ENCODE measurements around the gene RAB6B.

RAB6B gene

GRCh38 chr3:133854264-133855001, 41.2 kb downstream of the RAB6B start:
- TF ChIP-seq, protein P1, sequence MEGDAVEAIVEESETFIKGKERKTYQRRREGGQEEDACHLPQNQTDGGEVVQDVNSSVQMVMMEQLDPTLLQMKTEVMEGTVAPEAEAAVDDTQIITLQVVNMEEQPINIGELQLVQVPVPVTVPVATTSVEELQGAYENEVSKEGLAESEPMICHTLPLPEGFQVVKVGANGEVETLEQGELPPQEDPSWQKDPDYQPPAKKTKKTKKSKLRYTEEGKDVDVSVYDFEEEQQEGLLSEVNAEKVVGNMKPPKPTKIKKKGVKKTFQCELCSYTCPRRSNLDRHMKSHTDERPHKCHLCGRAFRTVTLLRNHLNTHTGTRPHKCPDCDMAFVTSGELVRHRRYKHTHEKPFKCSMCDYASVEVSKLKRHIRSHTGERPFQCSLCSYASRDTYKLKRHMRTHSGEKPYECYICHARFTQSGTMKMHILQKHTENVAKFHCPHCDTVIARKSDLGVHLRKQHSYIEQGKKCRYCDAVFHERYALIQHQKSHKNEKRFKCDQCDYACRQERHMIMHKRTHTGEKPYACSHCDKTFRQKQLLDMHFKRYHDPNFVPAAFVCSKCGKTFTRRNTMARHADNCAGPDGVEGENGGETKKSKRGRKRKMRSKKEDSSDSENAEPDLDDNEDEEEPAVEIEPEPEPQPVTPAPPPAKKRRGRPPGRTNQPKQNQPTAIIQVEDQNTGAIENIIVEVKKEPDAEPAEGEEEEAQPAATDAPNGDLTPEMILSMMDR (conservative IDR thresholded peaks at IDR 0.05; ENCODE audit: low read depth, low read length) = no peak
- H3K4me3 ChIP-seq (ENCODE audit: low read length) = no peak overlapping the region
- no peak for DNase-seq (ENCODE audit: low read depth)

DNA sequence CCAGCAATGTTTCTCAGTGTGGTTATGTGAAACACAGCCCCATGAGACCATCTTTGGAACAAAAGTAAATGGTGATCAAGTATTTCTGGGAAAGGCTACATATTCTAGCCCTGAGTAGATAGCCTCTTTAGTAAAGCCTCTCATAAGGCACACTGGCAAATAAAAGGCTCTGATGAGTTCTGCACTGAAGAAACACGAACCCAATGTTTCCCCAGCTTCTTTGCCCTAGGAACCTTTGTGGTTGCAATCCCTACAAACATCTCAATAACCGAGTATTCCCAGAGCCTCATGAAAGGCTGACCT, 41.8 kb downstream of the RAB6B start:
- no peak overlapping the region for H3K4me3 ChIP-seq (ENCODE audit: low read length)
- TF ChIP-seq, protein P1 (conservative IDR thresholded peaks at IDR 0.05; ENCODE audit: low read depth, low read length) = no peak
- no peak for DNase-seq (ENCODE audit: low read depth)

GRCh38 chr3:133853063-133853924, 42.4 kb downstream of the RAB6B start:
- no peak overlapping the region for H3K4me3 ChIP-seq (ENCODE audit: low read length)
- DNase-seq (ENCODE audit: low read depth) = no peak
- TF ChIP-seq, protein P1 (conservative IDR thresholded peaks at IDR 0.05; ENCODE audit: low read depth, low read length) = no peak

DNA sequence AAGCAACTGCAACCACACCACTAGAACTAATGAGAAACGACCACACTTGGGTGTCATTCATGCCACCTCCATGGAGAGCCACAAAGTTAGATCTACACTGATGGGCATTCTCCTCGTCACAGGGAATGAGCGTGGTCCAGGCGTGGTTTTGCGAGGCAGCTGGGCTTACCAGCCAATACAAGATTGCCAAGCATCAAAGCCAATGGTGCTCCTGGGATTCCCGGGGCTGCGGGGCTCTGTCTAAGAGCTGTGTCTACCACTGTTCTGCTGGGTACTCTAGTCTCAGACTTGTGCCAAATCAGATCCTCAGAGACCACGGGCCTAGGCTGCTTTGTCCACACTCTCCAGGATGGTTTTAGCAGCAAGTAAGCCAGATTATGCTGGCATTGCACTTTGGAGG, 43.8 kb downstream of the RAB6B start:
- TF ChIP-seq, protein P1 (conservative IDR thresholded peaks at IDR 0.05; ENCODE audit: low read depth, low read length) = no peak
- no peak overlapping the region for H3K4me3 ChIP-seq (ENCODE audit: low read length)
- DNase-seq (ENCODE audit: low read depth) = no peak

DNA sequence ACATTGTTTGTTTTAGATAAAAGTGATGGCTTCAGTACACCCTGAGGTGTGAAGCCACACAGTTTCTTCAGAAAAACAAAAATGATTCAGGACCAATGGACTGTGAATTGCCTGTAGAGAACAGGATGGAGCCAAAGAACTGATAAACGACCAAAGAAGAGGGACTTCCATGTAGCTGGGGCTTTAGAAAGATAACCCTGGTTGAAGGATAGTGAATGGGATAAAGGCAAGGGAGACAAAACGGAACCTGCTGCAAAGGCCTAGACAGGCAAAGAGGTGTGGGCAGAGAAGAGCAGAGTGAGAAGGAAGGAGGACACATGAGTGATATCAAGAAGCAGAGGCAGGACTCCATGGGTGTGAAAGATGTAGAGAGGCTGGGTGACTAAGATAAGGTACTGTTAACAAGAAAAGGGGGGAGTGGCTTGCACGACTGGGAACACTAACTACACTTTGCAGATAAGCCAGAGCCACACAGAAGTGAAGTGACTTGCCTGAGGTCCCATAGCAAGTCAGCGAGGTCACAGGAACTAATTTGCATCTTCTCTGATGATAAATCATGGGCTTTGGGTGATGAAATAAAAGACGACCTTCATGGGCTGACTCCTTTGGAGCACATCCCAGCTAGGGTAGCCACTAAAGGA, 44.3 kb downstream of the RAB6B start:
- DNase-seq (ENCODE audit: low read depth) = no peak
- TF ChIP-seq, protein P1 (conservative IDR thresholded peaks at IDR 0.05; ENCODE audit: low read depth, low read length) = no peak
- no peak overlapping the region for H3K4me3 ChIP-seq (ENCODE audit: low read length)

- no peak for DNase-seq (ENCODE audit: low read depth)
- TF ChIP-seq, protein P1 (conservative IDR thresholded peaks at IDR 0.05; ENCODE audit: low read depth, low read length) = no peak
These were observed 45.6 kb downstream of the RAB6B start for GRCh38 chr3:133850034-133850433.

More at GRCh38 chr3:133850034-133850433, 45.6 kb downstream of the RAB6B start:
- no peak overlapping the region for H3K4me3 ChIP-seq (ENCODE audit: low read length)
